GM21576 (cell line): ENCODE data around the gene ADGRA3.

Experiments used
- ATAC-seq: cut with Tn5 transposase; IDR thresholded peaks from one replicate; pipeline ENCODE4 v1.9.1; 2021; ENCODE audit warnings: mild to moderate bottlenecking, moderate library complexity; ENCODE audit not compliant: unreplicated experiment

Gene ADGRA3

GRCh38 chr4:22372986-22373385 is 142.9 kb downstream of the ADGRA3 start:
- ATAC-seq = no peak

- no peak for ATAC-seq
Observed at GRCh38 chr4:22369901-22370562, 145.8 kb downstream of the ADGRA3 start.

GRCh38 chr4:22363787-22364186 is 152.1 kb downstream of the ADGRA3 start:
- no peak for ATAC-seq

GRCh38 chr4:22363036-22363435 is 152.8 kb downstream of the ADGRA3 start:
- ATAC-seq = no peak

- no peak for ATAC-seq
Observed at GRCh38 chr4:22356987-22357596, 158.8 kb downstream of the ADGRA3 start.

- no peak for ATAC-seq
Observed at GRCh38 chr4:22348410-22348809, 167.5 kb downstream of the ADGRA3 start.

GRCh38 chr4:22345678-22346077 is 170.2 kb downstream of the ADGRA3 start:
- ATAC-seq = no peak

GRCh38 chr4:22345055-22345454 is 170.8 kb downstream of the ADGRA3 start:
- ATAC-seq = no peak

- no peak for ATAC-seq
Observed at GRCh38 chr4:22343606-22344005, 172.3 kb downstream of the ADGRA3 start.

- no peak for ATAC-seq
Observed at GRCh38 chr4:22339491-22339890, 176.4 kb downstream of the ADGRA3 start.

- no peak for ATAC-seq
Observed at GRCh38 chr4:22338796-22339195, 177.1 kb downstream of the ADGRA3 start.
